Raji (cell line): ENCODE measurements around the gene STK11.

Experiments
- POLR2A ChIP-seq: IDR thresholded peaks from 2 replicates; pipeline ENCODE4 v1.6.1; 2011; ENCODE audit warnings: low read depth, low read length, control low read depth; ENCODE audit not compliant: insufficient read depth

Gene STK11

DNA sequence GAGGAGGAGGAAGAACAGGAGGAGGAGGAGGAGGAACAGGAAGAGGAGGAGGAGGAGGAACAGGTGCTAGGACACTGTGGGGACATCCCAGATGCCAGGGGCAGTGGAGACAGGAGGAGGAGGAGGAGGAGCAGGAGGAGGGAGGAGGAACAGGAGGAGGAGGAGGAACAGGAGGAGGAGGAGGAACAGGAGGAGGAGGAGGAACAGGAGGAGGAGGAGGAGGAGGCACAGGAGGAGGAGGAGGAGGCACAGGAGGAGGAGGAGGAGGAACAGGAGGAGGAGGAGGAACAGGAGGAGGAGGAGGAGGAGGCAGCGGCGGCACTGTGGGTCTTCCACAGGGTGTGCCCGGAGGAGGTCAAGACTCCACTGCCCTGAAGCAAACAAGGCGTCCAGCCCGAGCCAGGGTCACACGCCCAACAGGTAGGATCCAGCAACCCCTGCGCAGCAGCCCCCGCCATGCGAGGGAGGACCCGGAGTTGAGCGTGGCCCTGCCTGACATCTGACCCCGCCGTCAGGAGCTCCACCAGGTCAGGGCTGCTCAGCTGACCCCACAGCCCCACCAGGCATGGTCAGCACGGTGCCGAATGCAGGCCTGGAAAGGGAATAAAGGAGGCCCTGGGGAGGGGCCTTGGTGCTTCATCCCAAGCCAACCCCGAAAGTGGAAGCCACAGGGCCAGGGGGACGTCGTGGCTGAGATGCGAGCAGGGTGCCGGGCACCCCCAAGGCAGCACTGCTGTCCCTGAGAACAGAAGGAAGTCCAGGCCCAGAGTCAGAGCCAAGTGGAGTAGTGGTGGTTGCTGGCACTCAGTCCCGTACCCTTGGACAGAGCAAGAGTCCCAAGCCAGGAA is 40.7 kb upstream of the STK11 start:
- TF ChIP-seq POLR2A: no peak

DNA sequence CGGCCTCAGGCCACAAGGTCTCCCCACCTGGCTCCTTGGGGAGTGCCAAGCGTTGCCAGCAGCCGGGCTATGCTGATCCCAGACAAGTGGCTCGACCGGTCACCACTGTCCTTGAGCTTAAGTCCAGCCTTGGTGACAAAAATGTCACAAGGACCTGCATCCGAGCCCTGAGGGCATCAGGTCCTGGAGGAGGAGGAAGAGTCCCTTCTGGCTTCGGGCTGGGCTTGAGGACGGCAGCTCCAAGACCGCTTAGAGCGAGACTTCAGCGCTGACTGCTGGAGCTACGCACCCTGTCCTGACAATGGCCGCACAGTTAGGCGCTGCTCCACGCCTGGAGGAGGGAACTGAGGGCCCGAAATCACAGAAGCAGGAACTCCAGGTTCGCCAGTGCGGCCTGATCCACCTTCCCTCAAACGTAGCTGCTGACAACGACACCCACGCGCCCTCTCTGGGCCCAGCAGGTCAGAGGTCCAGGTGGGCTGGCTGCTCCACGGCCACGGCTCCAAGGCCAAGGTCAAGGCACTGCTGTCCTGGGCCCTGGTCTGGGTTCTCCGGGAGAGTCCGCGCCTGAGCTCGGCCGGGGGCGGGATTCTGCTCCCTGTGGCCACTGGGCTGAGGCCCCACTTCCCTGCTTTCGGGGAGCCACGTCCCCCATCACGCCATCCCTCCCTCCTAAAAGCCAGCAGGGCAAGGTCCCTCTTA is 38.6 kb upstream of the STK11 start:
- TF ChIP-seq POLR2A: no peak

DNA sequence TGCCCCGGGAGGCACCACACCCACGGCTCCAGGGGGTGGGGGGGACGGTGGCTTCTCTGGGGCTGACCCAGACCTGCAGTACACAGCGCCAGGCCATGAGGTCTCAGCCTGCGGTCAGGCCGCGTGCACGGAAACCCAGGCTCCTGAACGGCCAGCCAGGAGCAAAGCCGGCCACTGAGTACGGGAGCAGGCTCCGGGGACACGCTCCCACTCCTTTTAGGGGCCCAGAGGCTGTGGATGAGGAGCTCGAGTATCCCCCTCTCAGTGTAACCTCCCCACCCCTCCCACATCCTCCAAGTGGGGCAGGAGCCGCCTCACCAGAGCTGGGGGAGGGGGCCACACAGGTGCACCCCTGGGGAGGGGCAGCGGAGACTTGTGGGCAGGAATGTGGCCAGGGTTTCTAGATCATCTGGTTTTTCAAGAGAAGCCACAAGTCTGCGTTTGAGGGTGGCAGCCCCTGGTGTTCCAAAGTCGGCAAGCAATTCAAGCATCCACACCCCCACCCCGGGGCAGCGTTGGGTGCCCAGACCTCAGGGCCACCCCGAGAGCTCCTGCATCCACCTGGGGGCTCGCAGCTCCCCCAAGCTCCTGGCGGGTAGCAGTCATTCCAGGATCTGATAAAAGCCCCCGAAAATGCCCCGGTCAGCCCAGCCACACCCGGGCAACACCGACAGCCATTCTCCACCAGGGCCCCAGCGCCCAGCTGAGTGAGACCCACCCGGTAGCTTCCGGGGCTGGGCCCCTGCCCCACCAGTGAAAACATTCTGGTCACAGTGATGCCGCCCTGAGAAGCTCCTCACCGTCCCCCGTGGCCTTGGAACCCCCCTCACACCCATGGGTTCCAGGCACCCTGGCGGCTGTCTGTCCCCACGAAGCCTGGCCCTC is 37.6 kb upstream of the STK11 start:
- no peak for TF ChIP-seq POLR2A

DNA sequence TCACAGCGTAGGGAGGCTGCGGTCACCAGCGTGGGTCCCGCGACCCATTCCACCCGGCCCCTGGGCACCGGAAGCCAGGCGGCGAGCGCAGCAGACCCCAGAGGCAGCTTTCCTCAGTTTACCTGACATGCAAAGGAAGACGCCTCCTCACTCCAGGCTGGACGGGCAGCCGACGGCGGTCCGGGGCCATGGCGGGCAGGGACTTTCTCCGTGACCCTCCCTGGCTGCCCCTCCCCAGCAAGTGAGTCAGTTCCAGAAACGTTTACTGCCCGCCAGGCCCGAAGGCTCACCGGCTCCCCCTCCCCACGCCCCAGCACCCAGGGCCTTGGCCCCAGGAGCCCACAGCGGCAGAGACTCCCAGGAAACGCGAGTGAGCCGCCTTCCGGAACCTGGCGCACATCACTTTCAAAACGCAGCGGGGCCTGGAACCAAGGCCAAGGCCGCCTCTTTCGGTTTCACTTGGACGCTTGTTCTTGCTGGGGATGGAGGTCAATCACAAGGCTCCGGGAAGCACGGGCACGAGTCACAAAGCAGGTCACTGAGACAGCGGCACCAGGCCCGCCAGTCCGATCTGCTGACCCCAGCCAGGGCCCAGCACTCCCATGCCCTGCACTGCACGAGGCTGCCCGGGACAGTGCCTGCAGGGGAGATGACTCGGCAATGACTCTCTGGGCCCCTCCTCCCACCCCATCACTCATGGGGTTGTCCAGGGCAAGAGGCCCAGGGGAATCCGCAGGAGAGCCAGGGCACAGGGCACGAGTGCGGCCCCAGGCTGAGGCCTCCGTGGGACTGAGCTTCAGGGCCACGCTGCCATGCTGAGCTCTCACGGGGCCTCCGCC is 36.8 kb upstream of the STK11 start:
- TF ChIP-seq POLR2A: no peak

DNA sequence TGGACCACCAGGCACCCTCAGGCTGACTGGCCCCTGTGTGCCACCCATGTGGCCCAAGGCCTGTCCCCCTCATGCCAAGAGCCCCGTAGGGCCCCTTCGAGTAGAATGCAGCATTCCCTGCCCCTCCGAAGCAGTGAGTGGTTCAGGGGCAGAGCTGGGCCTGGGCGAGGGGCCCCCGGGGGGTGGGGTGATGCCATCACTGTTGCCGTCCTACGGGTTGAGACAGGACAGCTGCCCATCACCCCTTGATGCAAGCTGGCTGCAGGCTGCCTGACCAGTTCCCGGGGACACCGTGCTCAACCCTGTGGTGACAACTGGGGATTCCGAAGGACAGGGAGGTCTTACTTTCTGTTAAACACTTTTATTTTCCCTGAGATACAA is 36.2 kb upstream of the STK11 start:
- no peak for TF ChIP-seq POLR2A

DNA sequence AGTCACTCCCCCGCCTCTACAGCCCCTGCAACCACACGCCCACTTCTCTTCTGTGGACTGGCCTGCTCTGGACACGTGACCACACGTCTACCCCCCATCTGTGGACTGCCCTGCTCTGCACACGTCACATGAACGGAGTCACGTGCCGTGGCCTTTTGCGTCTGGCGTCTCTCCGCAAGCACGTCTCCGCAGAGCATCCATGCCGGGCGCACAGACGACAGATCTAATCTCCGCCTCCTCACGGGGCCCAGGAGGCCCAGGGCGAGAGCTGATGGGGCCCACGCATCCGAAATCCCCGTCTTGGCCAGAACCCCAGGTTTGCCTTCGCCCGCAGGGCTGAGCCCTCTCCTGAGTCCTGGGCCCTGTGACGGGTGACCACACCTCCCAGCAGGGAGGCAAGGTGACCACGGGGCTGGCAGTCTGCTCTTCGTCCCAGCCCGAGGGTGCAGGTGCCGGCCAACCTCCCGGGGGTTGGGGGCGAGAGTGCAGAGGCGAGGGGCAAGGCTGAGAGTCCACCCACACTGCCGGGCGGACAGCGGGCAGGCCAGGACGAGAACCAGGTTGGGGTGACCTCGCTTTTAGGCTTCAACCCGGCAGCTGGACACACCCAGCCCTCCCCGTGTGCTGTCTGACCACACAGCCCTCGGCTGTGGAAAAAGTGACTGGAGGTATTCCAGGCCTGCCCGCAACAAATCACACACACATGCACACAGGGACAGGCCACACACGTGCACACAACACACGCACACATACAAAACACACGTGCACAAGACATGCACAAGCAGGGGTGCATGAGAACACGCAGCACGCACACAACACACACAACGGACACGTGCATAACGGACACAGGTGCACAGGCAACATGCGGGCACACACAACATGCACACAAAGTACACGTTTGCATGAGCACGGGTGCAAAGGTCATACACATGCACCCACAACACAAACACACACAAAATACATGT is 35.4 kb upstream of the STK11 start:
- no peak for TF ChIP-seq POLR2A

DNA sequence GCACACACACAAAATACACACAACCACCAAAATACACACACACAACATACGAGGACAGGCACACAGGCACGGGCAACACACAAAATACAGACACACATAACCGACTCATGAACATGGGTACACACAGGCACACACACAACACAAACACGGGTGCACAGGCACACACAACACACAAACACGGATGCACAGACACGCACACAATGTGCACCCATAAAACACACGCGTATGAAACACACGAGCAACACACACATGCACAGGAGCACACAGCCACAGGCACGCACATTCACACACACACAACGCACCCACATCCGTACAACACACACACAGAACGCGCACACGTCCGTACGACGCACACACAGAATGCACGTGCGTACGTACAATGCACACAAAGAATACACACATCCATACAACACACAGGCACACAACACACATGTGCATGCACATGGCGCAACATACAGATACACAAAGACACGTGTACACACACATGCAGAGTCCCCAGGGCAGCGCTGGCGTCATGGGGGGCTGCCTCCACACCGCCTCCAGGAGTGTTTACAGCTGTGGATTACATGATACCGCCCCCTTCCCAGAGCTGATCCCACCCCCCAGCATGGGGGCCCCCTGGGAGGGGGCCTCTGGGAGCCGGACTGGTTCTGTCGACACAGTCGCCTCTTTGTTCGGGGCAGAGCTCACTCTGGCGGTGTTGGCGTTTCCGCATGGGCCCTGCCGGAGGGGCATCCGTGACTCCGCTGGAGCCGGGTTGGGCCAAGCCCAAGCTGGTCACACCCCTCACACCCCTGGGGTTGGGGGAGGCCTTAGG is 34.4 kb upstream of the STK11 start:
- no peak for TF ChIP-seq POLR2A

DNA sequence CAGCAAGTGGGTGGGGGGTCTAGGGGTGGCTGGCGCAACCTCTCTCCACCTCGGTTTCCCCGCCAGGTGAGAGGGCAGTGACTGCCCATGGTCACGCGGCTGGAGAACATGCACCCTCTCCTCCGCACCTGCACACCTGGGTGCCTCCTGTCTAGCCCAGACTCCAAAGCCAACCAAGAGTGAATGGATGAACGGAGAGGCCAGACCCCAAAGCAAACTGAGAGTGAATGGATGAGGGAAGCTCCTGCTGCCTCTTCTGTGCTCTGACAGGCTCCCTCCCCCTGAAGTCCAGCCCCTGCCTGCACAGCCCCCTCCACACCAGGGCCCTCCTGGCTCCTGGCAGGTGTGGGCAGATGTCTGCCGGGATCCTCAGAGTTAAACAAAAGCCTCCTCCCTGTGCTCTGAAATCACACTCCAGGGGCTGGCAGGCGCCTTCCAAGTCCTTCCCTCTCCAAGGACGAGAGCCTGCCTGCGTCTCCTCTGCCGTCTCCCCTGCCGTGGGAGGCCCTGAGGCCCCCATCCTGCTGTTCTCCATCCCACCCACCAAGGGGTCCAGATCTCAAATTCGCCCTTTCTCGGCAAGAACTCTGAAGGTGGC is 33.7 kb upstream of the STK11 start:
- no peak for TF ChIP-seq POLR2A

DNA sequence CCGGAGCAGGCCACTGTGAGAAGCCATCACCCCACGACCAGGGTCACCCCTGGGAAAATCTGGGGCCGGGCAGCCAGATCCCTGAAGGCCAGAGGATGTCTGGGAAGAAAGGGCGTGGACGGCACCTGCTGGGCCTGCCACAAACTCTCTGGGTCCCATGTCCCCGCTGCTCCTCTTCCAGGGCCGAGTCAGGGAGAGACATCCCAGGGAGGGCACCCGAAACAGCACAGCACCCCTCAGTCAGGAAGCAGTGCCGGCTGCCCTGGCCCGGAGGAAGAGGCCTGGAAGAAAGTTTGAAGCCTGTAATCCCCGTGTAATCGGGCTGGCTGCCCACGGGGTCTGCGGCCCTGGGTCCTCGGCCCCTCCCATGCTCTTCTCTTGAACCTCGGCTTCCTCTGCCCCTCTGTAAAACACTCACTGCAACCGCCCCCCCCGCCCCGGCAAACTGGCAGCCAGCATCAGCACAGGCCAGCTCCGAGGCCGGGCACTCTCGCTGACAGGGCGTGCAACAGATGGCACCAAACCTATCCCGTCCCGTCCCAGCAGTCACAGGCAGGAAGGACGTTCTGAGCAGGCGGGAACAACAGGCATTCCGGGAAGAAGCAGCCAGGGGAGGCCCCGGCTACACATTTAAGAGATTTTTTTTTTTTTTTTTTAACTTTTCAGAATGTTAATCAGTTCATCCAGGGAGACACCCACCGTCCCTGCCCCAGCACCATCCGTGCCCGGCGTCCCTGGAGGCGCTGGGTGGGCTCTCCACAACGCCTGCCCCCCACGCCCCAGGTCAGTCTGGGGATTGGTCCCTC is 33.0 kb upstream of the STK11 start:
- TF ChIP-seq POLR2A: no peak

DNA sequence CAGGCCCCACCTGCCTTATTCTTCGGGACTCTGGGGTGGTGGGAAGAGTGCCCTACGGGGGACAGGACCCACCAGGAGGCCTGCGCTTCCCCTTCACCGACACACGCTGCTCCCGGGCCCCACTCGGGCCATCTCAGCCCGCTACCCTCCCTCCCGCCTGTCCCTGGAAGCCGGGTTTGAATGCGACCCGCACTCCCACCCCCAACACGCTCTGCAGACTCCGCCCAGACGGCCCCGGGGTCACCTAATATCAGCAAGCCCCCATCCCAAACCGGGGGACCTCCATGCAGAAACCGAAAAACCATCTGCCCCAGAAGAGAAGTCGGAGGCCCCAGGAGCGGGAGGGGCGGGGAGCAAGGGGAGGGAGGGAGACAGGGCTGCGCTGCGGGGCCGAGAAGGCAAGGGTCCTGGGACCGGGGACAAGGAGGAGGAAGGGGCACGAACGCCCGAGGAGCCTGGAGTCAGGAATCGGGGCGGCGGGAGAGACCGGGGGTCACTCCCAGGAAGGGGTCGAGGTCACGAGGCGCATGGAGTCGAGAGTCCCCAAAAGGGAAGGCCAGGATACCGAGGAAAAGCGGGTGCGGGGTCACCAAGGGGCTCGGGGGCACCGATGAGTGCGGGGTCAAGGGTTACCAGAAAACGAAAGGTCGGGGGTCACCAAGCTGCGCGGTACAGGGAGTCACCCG is 32.3 kb upstream of the STK11 start:
- TF ChIP-seq POLR2A: no peak
